GM12801 (cell line): ENCODE measurements around the gene SLC6A6.

Experiments used
- CTCF ChIP-seq: IDR thresholded peaks from one replicate; pipeline ENCODE4 v1.5.1; 2011; ENCODE audit warnings: control low read depth; ENCODE audit not compliant: insufficient read length; ENCODE audit errors: extremely low read depth

Gene SLC6A6

DNA sequence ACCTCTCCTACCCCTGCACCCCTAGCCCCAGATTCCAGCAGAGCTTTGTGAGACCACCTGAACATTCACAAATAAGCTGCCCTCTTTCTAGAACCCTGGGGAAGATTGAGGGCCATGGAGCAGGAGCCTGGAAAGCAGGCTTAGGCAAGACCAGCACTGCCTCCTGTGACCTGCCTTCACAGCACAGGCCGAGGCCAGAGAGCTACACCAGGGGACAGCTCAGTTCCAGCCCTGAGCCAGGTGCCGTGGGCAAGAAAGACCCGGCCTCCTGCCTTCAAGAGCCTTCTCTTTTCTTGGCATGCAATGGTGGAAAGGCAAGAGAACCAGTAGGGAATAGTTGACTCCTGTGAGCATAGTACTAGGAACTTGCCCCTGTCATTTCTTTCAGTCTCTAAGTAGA is 48.1 kb downstream of the SLC6A6 start:
- TF ChIP-seq CTCF, result no peak

GRCh38 chr3:14450922-14451606 is 48.7 kb downstream of the SLC6A6 start:
- TF ChIP-seq CTCF, result no peak

- TF ChIP-seq CTCF, result no peak
These were observed 49.7 kb downstream of the SLC6A6 start for GRCh38 chr3:14451844-14452739.

DNA sequence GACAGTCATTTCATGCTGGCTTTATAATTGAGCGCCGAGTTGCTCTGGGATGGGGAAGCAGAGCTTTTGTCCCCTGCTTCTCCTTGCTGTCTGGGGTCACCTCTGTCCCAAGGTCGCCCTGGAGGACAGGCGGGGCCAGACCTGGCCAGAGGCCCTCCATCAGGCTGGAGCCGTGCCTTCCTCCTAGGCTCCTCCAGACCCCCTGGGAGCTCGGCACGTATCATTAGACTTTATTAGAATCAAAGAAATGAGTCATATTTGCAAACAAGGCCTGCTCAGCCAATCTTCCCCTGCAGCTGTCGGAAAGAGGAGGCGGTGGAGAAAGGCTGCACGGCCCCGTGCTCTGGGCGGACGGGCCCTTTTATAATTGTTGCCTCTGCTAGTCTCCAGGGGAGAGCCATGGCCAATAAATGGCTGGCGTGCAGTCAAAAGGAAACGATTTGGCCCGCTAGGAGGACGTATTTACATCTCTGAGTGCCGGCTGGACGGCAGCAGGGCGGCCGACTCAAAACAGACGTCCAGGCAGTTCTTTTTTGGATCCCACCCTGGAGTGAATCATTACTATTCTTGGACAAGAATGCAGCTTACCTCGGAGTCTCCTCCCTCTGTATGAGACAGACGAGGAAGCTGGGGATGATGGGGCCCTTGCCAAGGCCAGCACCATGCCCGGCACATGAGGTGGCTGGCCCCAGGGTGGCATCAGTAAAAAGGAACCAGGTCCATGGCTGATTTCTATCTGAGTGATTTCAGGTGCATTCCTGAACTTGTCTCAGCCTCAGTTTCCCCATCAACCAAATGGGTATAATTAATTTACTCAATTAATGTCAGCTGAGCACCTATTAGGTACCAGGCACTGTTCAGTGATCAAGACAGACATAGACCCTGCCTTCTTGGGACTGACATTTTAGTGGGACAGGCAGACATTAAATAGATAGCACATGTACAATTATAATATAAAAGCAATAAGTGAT is 50.6 kb downstream of the SLC6A6 start:
- TF ChIP-seq CTCF, result no peak

DNA sequence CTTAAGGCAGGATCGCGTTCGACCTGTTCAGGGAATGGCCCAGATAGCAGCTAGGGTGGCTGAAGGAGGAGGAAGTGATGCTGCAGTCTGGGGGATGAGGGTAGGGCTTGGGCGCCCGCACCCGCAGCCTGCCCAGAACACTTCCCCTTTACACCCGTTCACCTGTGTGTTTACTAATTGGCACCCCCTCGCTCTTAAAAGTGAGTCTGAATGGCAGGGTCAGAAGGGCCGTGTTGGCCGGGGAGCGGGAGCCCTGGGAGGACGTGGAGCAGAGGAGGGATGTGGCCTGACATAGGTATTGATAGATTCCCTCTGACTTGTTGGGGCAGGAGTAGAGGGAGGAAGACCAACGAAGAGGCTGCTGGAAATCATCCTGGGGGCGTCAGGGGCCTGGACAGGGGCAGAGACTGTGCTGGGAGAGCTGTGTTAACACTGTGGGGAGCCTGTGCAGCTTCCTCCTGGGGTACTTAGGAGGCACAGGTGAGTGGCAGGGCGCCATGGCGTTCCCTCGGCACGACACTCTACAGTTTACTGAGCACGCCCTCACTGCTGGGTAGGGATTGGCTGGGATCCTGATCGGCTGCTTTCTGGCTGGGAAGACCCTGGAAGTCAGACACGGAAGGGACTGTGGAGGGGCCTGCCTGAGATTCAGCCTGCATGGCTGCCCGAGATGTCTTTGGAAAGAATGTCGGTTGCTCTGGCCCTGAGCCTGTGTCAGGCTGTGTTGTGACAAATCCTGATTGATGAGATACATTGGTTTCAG is 51.7 kb downstream of the SLC6A6 start:
- no peak for TF ChIP-seq CTCF

GRCh38 chr3:14454639-14455310 is 52.4 kb downstream of the SLC6A6 start:
- no peak for TF ChIP-seq CTCF
